Measurements from ENCODE around the gene GAS5.

GAS5 gene

DNA sequence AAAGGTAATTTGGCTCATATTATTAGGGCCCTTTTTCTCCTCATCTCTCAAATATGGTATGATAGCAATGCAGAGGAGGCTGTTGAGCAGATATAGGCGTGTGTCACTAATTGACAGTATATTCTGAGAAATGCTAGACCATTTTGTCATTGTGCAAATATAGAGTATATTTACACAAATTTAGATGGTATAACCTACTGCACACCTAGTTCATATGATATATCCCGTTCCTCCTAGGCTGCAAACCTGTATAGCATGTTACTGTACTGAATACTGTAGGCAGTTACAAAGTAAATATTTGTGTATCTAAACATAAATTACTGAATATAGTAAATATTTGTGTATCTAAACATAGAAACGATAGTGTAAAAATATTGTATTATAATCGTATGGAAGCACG is 8.9 kb upstream of the GAS5 start:
- H3K4me3 ChIP-seq (ENCODE audit: control insufficient read depth, low read depth, low read length) = no peak overlapping the region
- TF ChIP-seq, protein P1, sequence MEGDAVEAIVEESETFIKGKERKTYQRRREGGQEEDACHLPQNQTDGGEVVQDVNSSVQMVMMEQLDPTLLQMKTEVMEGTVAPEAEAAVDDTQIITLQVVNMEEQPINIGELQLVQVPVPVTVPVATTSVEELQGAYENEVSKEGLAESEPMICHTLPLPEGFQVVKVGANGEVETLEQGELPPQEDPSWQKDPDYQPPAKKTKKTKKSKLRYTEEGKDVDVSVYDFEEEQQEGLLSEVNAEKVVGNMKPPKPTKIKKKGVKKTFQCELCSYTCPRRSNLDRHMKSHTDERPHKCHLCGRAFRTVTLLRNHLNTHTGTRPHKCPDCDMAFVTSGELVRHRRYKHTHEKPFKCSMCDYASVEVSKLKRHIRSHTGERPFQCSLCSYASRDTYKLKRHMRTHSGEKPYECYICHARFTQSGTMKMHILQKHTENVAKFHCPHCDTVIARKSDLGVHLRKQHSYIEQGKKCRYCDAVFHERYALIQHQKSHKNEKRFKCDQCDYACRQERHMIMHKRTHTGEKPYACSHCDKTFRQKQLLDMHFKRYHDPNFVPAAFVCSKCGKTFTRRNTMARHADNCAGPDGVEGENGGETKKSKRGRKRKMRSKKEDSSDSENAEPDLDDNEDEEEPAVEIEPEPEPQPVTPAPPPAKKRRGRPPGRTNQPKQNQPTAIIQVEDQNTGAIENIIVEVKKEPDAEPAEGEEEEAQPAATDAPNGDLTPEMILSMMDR (IDR thresholded peaks at IDR 0.05; ENCODE audit: control insufficient read depth, insufficient read depth, low read depth, low read length, missing control alignments) = no peak
- no peak for DNase-seq (ENCODE audit: low read depth)

DNA sequence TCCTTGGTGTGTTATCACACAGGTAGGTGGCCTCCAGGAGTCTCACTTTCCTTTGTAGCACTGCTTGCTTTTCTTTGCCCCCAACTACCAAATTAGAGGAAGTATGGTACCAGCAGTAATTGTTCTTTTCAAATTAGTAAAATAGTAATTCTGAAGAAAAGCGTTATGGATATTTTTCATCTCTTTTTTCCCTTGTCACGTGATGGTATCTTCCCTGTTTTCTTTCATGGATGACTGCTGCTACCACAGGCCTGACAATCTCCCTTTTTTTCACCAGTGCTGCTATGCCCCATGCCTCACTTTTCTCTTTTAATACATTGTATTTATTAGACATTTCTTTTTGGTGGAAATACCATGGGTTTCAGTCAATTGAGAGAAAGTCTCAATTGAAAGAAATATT is 3.7 kb upstream of the GAS5 start:
- no peak overlapping the region for H3K4me3 ChIP-seq (ENCODE audit: control insufficient read depth, low read depth, low read length)
- DNase-seq (ENCODE audit: low read depth) = no peak
- TF ChIP-seq, protein P1 (IDR thresholded peaks at IDR 0.05; ENCODE audit: control insufficient read depth, insufficient read depth, low read depth, low read length, missing control alignments) = no peak

DNA sequence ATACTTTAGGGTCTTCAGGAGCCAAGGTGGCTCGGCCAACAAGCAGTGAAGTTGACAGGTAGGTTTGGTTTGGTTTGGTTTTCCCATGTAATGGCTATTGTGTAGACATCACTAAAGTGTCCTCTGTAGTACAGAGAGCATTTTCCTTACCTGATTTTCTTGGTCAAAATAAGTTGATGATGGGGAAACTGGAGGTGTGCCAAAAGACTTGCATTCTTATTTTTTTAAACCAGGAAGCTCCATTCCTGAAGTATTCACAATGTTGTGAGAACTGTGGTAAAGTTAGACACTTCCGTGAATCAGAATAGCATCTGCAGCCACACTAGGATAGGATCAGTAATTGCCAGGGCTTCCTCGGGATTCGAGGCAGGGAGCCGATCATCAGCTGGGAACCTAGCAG is 3.3 kb upstream of the GAS5 start:
- H3K4me3 ChIP-seq (ENCODE audit: control insufficient read depth, low read depth, low read length) = no peak overlapping the region
- TF ChIP-seq, protein P1 (IDR thresholded peaks at IDR 0.05; ENCODE audit: control insufficient read depth, insufficient read depth, low read depth, low read length, missing control alignments) = no peak
- no peak for DNase-seq (ENCODE audit: low read depth)

DNA sequence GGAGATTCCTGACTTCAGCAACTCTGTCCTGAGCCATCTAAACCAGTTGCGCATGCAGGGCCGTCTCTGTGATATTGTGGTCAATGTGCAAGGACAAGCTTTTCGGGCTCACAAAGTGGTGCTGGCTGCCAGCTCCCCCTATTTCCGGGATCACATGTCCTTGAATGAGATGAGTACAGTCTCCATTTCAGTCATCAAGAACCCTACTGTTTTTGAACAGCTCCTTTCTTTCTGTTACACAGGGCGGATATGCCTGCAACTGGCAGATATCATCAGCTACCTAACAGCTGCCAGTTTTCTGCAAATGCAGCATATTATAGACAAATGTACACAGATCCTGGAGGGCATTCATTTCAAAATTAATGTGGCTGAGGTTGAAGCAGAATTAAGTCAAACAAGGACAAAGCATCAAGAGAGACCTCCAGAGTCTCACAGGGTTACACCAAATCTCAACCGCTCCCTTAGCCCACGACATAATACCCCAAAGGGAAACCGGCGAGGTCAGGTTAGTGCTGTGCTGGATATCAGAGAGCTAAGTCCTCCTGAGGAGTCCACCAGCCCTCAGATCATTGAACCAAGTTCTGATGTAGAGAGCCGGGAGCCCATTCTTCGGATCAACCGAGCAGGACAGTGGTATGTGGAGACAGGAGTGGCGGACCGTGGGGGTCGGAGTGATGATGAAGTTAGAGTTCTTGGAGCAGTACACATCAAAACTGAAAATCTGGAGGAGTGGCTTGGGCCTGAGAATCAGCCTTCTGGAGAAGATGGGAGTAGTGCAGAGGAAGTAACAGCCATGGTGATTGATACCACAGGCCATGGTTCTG is 2.7 kb upstream of the GAS5 start:
- no peak overlapping the region for H3K4me3 ChIP-seq (ENCODE audit: control insufficient read depth, low read depth, low read length)
- DNase-seq (ENCODE audit: low read depth) = no peak

DNA sequence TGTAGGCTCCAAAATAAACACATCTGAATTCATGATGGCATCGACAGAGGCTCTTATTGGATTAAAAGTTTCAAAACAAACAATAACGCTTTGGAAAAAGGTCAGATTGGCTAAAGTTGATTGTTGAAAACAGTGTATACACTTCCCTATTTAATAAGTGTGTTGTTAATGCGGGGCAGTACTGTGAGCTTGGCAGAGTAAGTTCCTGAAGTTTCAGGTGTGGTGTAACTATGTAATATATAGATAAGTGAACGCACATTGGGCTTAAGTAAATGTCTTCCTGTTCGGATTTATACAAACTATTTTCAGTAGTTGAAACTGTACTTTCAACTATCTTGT is 1.2 kb upstream of the GAS5 start:
- TF ChIP-seq, protein P1 (IDR thresholded peaks at IDR 0.05; ENCODE audit: control insufficient read depth, insufficient read depth, low read depth, low read length, missing control alignments) = no peak
- H3K4me3 ChIP-seq (ENCODE audit: control insufficient read depth, low read depth, low read length) = peak overlapping the region; percentile 75
- no peak for DNase-seq (ENCODE audit: low read depth)

More for the DNA sequence above, 2.7 kb upstream of the GAS5 start:
- TF ChIP-seq, protein P1 (IDR thresholded peaks at IDR 0.05; ENCODE audit: control insufficient read depth, insufficient read depth, low read depth, low read length, missing control alignments) = no peak

DNA sequence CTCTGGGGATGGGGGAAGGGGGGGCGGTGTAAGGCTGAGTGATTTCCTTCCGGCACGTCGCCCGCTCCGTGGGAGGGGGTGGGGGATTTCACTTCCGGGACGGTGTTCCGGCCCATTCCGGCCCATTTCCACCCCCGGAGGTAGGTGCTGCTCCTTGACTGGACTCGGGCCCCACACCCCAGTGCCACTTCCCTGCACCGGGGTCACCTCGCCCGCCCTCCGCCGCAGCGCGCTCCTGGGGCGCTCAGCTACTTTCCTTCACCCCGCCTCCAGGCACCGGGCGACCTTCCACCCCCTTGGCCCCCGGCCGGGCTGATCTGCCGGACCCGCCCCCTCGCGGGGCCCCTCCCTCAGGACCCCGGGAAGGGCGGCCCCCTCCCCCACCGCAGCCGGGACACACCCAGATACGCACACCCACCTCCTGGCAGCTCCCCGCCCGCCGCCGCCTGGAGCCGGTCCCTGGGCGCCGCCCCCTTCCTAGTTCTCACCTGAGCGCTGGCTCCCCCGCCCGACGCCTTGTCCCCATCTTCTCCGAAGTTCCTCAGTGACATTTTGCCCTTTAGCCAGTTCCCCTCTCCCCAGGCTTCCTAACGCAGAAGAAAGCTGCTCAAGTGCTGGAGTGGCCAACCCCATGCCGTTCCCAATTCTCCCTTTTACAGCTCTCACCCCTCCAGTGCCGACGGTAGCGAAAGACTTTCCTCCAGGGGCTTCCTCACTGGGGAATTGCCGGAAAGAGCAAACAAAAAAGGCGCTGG is 654 bp upstream of the GAS5 start, which contains the start of gene ZBTB37:
Gene ZBTB37, plus strand, starts transcription at position 115 of the 755 bp plus-strand sequence. CDS start 1,846 bp downstream, outside the sequence.
- H3K4me3 ChIP-seq (ENCODE audit: control insufficient read depth, low read depth, low read length) = peak within 1 kb of the TSS; percentile 75
- TF ChIP-seq, protein P1 (IDR thresholded peaks at IDR 0.05; ENCODE audit: control insufficient read depth, insufficient read depth, low read depth, low read length, missing control alignments) = no peak
- DNase-seq (ENCODE audit: low read depth) = no peak
